GM12865 (cell line): ENCODE measurements around the gene FAM120AOS.

Experiments
- DNase-seq: peaks from one replicate; pipeline ENCODE4 v3.0.0; 2010; ENCODE audit warnings: low read depth
- H3K4me3 ChIP-seq: 2 replicates; pipeline ENCODE4 v1.5.1; 2011; ENCODE audit warnings: mild to moderate bottlenecking, low read depth, low read length, control low read depth
- CTCF ChIP-seq: IDR thresholded peaks from 2 replicates; pipeline ENCODE4 v1.5.1; 2011; ENCODE audit warnings: low read length, control low read depth, low read depth, inconsistent platforms; ENCODE audit not compliant: insufficient read depth; ENCODE audit errors: missing control alignments

FAM120AOS gene

GRCh38 chr9:93468763-93469456 is 15.5 kb upstream of the FAM120AOS start:
- no peak for TF ChIP-seq CTCF
- H3K4me3 ChIP-seq = no peak overlapping the region
- DNase-seq = no peak

DNA sequence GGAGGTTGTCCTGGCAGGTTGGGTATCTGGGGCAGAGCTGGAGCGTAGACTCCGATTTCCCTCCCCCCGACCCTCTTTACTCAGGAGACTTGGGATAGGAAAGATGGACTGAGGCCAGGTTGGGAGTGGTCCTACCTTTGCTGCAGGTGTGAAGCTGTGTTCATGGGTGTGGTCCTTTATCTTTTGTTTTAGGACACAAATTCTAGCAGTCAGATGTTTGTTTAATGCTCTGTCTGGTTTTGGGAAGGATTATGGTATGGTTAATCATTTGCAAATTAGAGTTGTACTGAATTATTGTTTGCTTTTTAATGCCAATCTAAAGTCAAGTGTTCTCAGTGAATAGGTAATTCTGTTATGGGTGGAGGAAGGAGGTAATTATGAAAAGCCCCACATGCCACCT is 14.1 kb upstream of the FAM120AOS start:
- H3K4me3 ChIP-seq = no peak overlapping the region
- no peak for TF ChIP-seq CTCF
- no peak for DNase-seq

GRCh38 chr9:93467062-93467416 is 13.7 kb upstream of the FAM120AOS start:
- no peak overlapping the region for H3K4me3 ChIP-seq
- no peak for DNase-seq
- no peak for TF ChIP-seq CTCF

GRCh38 chr9:93466416-93467061 is 13.2 kb upstream of the FAM120AOS start:
- no peak for DNase-seq
- H3K4me3 ChIP-seq = no peak overlapping the region
- no peak for TF ChIP-seq CTCF

DNA sequence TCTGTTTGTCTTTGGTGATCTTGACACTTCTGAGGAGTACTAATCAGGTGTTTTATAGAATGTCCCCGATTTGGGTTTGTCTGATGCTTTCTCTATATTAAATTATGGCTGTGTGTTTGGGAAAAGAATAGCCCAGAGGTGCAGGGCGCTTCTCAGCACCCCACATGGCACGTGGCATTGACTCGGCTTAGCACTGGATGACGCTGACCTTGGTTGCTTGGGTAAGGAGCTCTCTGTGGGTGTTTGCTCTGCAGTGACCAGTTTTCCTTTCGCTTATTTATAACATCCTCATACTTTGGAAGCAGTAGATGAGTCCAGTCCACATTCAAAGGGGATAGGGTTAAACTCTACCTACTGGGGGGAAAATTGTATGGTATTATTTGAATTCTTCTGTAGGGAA is 12.5 kb upstream of the FAM120AOS start:
- no peak overlapping the region for H3K4me3 ChIP-seq

GRCh38 chr9:93464876-93465275 is 11.5 kb upstream of the FAM120AOS start:
- no peak overlapping the region for H3K4me3 ChIP-seq
- TF ChIP-seq CTCF = no peak
- DNase-seq = no peak

More for the DNA sequence above, 12.5 kb upstream of the FAM120AOS start:
- no peak for TF ChIP-seq CTCF
- no peak for DNase-seq

DNA sequence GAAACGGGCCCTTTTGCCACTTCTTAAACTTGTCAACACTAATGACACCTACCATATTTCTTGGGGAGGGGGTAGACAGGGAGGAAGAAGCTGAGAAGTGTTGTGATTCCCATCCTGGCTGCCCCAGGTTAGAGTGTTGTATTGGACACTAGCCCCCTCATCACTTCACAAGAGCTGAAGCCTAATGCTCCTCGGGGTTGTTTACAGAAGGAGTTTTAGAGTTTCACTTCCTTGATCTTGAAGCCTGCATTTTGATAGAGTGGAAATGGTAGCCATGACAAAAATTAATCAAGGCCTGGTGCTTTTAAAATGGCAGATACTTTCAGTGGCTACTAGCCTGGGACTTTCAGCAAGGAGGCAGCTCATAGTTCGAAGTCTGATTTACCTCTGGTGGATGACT is 11.0 kb upstream of the FAM120AOS start:
- no peak for TF ChIP-seq CTCF
- DNase-seq = peak; percentile 46
- H3K4me3 ChIP-seq = no peak overlapping the region
